Hair follicle dermal papilla cell (primary cell): ENCODE results near the gene TAC4. TPM values are rescaled to one million over a fixed set of nuclear protein-coding genes. Genes with fewer than 3 reads are reported as not detected.

Source experiments
- total RNA-seq: library from RNA; depleted of rRNA; stranded (reverse); fragments of >200 nt; gene quantifications from 2 replicates; pipeline ENCODE4 v1.2.3, GENCODE V29; 2012

The TAC4 gene
- total RNA-seq: not detected in 2 replicates

DNA sequence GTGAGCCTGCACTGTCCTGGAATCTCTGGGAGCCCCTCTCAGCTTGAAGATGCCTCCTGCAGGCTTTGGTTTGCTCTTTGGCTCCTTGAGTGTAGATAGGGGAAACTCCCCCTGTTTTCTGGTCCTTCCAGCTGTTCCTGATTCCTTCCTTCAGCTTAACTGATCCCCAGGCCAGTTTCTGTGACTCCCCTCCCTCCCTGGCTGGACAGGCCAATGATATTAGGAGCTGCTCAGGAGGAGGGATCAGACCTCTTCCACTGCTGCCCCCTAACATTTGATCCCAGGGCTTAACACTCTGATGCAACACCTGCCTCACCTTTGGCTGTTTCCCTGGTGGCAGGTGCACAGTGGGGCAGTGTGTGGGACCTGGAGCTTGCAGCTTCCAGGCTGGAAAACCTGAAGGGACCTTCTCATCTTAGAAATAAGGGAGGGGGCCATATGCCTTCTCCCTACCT is at the start of gene TAC4:
TAC4 (minus strand) TSS at position 51 of the 455 bp plus-strand sequence. CDS start 52 bp downstream, outside the sequence.

DNA sequence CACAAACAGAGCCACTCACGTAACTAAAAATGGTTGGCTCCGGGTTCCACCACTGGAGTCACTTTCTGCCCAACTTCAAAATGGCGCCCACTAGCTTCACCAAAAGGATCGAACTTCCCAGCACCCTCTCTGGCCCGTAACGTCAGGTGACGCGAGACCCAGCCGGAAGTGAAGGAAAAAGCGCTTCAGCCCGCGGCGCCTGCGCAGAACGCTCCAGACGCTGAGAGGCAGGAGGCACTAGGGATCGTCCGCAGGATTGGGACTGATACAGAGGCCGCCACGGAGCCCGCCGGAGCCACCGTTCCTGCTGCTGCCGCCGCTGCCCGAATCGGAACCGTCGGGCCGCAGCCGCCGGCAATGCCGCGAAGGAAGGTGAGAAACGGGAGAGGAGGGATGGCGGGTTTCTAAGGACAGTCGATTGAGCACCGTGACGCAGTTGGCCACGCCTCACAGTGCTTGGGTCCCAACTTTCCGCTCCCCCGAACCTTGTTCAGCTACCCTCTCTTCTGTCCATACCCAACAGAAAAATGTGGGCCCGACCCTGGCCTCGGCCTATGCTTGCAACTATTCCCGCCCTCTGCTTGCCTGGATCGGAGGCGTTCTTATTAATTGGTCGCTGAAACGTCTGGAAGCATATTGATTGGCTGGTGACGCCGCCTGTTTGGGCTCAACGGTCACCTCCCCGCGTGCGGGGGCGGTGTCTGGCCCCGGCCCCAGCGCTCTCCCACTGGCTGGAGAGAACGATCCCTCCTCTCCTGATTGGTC is 59.2 kb downstream of the TAC4 start, which contains the start of gene KAT7:
KAT7 (plus strand) TSS at position 204 of the 765 bp plus-strand sequence; CDS start at position 358, 154 bp downstream.

Other genes with a start within 250 kb of the TAC4 start
- gene SPOP, start 170.0 kb downstream of the TAC4 start, total RNA-seq: 60.1 and 67.3 TPM in 2 replicates
- gene SLC35B1, start 140.1 kb downstream of the TAC4 start, total RNA-seq: 48.8 and 53.2 TPM in 2 replicates
- gene FAM117A, start 83.9 kb downstream of the TAC4 start, total RNA-seq: 2.9 and 3.4 TPM in 2 replicates
- gene KAT7, start 59.4 kb downstream of the TAC4 start, total RNA-seq: 41.7 and 50.6 TPM in 2 replicates
- gene DLX4, start 121.1 kb upstream of the TAC4 start, total RNA-seq: not detected in 2 replicates
- not detected in 2 replicates for gene DLX3, start 147.2 kb upstream of the TAC4 start, total RNA-seq
- 125 and 163 TPM in 2 replicates for gene ITGA3, start 208.0 kb upstream of the TAC4 start, total RNA-seq
- gene PDK2, start 247.3 kb upstream of the TAC4 start, total RNA-seq: 43.2 and 48.5 TPM in 2 replicates